GM12891 (cell line): ENCODE results near the gene OSBPL5.

Experiments
- POLR2A ChIP-seq: IDR thresholded peaks from 2 replicates; pipeline ENCODE4 v1.6.1; 2011; ENCODE audit warnings: low read depth, low read length, control low read depth
- POLR2AphosphoS5 ChIP-seq: IDR thresholded peaks from 2 replicates; pipeline ENCODE4 v1.6.1; 2011; ENCODE audit warnings: low read depth, low read length, control low read depth
- POU2F2 ChIP-seq: IDR thresholded peaks from 2 replicates; pipeline ENCODE4 v1.6.1; 2011; ENCODE audit warnings: low read depth, mild to moderate bottlenecking, control low read depth, low read length, moderate library complexity

GRCh38 chr11:3041699-3042441, 123.2 kb downstream of the OSBPL5 start:
- TF ChIP-seq POLR2A = no peak
- TF ChIP-seq POLR2AphosphoS5 = no peak
- no peak for TF ChIP-seq POU2F2
